Muscle of back (tissue), 13 donors: ENCODE data around the gene HDGF. TPM values are rescaled to one million over a fixed set of nuclear protein-coding genes. Genes with fewer than 3 reads are reported as not detected.

Experiments
- DNase-seq, 3 donors: peaks; one replicate each; pipeline versions ENCODE4 v3.0.0 to v3.0.0-alpha.2; 2013
- long read RNA-seq, 9 donors: transcript quantifications; one replicate each; lab custom pipeline, GENCODE V29; 2026
- polyA plus RNA-seq, 10 donors: library from polyadenylated mRNA; unstranded; fragments of 120-200 nt; gene quantifications; one replicate each; pipeline ENCODE4 v1.2.1, GENCODE V29; 2013; ENCODE audit not compliant: insufficient read length in 10 of 10

Gene HDGF
- 100 to 1,000 TPM; 117 to 171 (median 142) TPM for polyA plus RNA-seq
- long read RNA-seq, donor 1, transcript HDGF-201 (6 exons, 2,380 nt): major isoform, 18 of 33 reads
- long read RNA-seq, donor 1, partial matches to known transcripts: 11 of 33 reads
- long read RNA-seq, donor 1, other reads (novel, unspliced or antisense): 0 of 33 reads
- long read RNA-seq, donor 2, transcript HDGF-201 (6 exons, 2,380 nt): major isoform, 9 of 17 reads
- long read RNA-seq, donor 2, partial matches to known transcripts: 7 of 17 reads
- long read RNA-seq, donor 2, other reads (novel, unspliced or antisense): 0 of 17 reads
- long read RNA-seq, donor 3: 0 reads
- long read RNA-seq, donor 4, transcript HDGF-201 (6 exons, 2,380 nt): major isoform, 15 of 21 reads
- long read RNA-seq, donor 4, partial matches to known transcripts: 6 of 21 reads
- long read RNA-seq, donor 4, other reads (novel, unspliced or antisense): 0 of 21 reads
- long read RNA-seq, donor 5, transcript HDGF-201 (6 exons, 2,380 nt): major isoform, 7 of 42 reads
- long read RNA-seq, donor 5, partial matches to known transcripts: 33 of 42 reads
- long read RNA-seq, donor 5, other reads (novel, unspliced or antisense): 0 of 42 reads
- long read RNA-seq, donor 6, transcript HDGF-201 (6 exons, 2,380 nt): major isoform, 18 of 52 reads
- long read RNA-seq, donor 6, partial matches to known transcripts: 33 of 52 reads
- long read RNA-seq, donor 6, other reads (novel, unspliced or antisense): 0 of 52 reads
- long read RNA-seq, donor 7, transcript HDGF-201 (6 exons, 2,380 nt): major isoform, 18 of 74 reads
- long read RNA-seq, donor 7, partial matches to known transcripts: 54 of 74 reads
- long read RNA-seq, donor 7, other reads (novel, unspliced or antisense): 0 of 74 reads
- long read RNA-seq, donor 8, transcript HDGF-201 (6 exons, 2,380 nt): major isoform, 9 of 16 reads
- long read RNA-seq, donor 8, partial matches to known transcripts: 6 of 16 reads
- long read RNA-seq, donor 8, other reads (novel, unspliced or antisense): 0 of 16 reads
- long read RNA-seq, donor 9: 0 reads

- DNase-seq: no peak
Measured at GRCh38 chr1:156751451-156751756, at the start of gene HDGF. Gene HDGF, minus strand, starts transcription at chr1:156751675. Its CDS starts 246 bp downstream, at chr1:156751429.

DNA sequence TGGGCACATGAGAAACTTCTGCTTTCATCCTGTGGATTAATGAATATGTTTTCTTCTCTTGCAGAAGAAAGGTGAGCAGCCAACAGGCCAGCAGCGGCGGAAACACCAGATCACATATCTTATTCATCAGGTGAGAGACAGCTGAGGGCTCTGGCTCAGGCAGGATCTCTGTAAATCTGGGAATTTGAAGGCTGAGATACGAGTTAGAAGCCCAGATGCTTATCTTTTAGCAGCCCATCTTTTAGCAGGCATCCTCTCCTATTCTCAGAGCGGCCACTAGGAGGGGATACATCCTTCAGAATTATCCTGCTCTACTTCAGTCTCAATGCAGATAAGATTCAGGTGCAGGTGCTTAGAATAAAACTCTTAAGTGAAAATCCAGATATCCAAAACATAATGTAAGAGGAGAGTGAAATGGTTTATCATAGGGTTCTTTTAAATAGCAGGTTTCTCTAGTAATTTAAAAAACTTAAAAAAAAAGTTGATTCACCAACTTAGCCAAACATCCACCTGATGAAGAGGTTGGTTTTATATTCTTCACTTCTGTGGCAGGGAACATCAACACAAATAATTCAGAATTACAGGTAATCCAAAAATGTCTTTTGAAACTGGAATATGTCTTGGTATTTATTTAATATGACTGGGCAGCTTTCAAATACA, 45.9 kb upstream of the HDGF start:
- DNase-seq: peak in 1 of 3 donors; percentile 70

DNA sequence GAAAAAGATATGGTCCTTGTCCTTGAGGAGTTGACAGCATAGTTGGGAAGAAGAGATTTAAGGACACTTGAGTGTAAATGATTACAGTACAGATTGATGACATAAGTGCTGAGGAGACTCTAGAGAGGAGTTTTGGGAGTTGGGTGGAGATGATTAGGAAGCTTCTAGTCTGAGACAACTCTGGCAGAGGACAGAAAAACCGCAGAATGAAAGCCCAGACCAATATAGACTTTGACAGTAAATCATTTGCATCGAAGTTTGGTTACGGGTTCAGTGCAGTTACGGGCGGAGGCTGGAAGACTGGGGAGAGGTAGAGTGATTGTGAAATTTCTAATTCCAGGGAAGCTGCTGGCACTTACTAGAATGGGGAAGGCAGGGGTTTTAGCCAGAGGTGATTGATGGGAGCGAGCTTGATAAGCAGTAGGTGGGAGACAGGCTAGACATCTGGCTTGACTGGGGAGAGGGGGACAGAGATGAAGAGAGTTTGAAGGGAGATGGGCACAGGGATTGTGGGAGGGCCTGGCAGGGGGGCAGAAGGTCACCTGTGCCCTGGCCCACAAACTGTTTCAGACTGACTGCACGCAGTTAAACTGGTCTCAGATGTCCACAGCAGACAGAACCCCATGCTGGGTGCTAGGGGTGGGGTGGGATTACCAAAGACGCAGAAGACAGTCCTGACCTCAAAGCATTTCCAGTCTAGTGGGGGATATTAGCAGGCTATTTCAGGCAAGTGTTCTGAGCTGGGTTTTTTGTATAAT, 45.0 kb upstream of the HDGF start:
- DNase-seq: no peak

- DNase-seq: no peak
Measured at GRCh38 chr1:156795787-156796186, 44.3 kb upstream of the HDGF start.

DNA sequence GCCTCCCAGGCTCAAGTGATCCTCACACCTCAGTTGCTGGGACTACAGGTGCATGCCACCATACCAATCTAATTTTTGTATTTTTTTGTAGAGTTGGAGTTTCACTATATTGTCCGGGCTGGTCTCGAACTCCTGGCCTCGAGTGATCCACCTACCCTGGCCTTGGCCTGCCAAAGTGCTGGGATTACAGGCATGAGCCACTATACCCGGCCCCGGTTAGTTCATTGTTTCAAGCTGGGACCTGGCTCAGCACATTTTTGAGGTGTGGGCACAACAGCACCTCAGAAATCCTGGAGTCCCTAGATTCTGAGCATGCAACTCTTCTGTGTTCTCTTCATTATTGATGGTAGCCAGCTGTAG, 43.9 kb upstream of the HDGF start:
- no peak for DNase-seq

DNA sequence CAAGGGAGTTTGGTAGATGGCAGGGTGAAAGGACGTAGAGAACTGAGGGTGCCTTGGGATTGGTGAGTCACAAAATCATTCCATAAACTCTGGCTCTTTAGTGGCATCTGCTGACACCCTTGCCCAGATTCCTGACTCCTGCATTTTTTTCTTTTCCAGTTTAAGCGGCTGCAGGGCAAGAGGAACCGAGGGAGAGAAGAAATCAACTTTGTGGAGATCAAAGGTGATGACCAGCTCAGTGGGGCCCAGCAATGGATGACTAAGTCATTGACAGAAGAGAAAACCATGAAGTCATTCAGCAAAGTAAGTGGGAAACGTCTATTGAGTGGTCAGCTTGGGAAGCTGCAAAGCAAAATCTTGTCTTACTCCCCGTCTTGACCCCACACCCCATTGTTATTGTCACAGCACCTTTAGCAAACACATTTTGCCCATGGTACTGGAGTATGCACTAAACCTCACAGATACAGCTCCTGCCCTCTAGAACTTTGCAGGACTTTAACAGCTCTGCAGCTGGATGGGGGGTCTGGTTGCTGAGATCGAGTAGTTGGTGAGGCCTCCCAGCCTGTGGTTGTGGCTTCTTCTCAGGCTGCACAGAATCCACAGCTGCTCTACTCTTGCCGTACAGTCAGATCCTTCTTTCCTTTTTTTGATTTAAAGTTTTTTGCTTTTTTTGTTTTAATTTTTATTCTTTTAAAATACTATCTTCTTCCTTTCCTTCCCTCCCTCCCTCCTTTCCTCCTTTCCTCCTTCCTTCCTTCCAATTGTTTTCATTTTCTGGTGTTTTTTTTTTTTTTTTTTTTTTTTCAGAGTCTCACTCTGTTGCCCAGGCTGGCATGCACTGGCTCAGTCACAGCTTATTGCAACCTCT, 43.3 kb upstream of the HDGF start:
- DNase-seq: no peak

DNA sequence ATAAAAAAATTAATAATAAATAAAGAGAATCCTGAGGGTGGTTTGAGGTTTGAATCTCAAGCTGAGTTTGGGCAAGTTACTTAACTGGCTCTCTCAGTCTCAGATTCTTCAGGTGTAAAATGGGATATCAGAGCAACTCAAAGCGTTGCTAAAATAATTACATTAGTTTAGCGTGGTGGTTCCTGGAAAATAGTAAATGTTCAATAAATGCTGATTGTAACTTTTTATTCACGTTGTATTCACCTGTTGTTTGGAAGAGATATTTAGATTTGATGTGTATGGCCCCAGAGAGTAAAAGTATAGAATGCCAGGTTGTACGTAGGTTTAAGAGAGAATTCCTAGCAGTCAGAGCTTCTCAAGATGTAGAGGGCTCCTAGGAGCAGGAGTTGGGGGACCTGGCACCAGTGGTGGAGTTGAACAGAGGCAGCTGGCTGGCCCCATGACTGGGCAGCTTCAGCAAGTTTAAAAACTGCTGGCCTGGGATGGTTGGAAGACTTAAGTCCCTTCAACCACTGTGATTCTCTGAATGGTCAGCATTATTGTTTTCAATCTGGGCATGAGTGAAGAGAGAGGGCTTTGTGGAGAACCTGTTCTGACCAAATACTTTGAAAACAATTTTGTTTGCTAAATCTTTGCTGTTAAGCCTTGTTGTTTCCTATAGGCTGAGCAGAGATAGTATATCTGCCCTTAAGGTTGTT, 38.3 kb upstream of the HDGF start:
- no peak for DNase-seq

- no peak for DNase-seq
Measured at GRCh38 chr1:156788136-156788535, 36.7 kb upstream of the HDGF start.

DNA sequence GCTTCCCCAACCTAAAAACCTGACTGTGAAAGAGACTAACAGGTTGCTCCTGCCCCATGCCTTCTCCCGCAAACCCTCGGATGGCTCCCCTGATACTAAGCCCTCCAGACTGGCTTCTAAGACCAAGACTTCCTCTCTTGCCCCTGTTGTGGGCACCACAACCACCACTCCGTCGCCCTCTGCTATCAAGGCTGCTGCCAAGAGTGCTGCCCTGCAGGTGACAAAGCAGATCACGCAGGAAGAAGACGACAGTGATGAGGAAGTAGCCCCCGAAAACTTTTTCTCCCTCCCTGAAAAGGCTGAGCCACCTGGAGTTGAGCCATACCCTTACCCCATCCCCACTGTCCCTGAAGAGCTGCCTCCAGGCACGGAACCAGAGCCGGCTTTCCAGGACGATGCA, 35.2 kb upstream of the HDGF start:
- DNase-seq: no peak

- no peak for DNase-seq
Measured at GRCh38 chr1:156785458-156785857, 34.0 kb upstream of the HDGF start.

GRCh38 chr1:156781585-156782186, 30.2 kb upstream of the HDGF start:
- DNase-seq: no peak

DNA sequence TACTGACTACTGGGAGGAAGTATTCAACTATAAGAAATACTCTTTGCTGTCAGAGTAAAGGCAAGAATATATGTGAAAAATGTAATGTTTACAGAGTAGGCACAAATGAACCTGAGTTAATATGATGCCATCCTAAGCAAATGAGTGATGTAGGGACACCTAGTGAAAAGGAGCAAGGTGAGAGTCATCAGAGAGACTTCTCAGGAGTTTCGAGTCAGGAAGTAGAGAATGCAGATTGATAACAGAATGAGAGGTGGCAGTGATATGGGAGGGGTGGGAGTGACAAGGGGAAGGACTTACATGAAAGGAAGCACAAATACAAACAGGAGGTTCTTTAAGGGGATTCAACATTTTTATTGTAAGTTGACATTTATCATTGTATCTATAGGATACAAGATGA, 26.1 kb upstream of the HDGF start:
- no peak for DNase-seq

DNA sequence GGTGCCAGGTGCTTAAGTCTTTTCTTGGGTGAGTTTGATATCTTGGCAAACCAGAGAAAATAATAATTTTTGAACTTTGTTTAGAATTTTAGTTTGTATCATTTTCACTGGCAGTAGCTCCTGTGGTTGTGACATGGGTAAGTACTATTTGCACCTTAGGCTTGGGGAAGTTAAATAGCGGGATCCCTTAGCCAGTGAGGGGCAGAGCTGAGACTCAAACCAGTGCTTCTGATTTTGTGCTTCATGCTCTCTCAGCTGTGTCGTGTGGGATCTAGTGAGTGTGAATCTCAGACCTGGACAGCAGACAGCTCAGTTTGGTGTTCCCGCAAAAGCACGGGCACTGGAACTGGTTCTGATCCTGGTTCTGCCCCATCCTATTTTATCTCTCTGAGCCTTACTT, 25.5 kb upstream of the HDGF start:
- DNase-seq: no peak

GRCh38 chr1:156775799-156776198, 24.3 kb upstream of the HDGF start:
- DNase-seq: no peak

DNA sequence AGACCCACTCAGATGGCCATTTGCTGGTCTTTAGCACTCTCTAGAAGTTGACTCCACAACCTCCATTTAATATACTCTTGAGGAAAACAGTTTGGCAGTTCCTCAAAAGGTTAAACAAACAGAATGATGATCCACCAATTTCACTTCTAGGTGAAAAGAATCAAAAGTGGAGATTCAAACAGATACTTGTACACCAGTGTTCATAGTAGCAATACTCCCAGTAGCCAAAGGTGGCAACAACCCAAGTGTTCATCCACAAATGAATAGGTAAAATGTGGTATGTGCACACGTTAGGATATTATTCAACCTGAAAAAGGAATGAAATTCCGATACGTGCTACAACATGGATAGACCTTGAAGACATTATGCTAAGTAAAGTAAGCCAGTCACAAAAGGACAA, 22.1 kb upstream of the HDGF start:
- no peak for DNase-seq

GRCh38 chr1:156772728-156773497, 21.4 kb upstream of the HDGF start:
- DNase-seq: peak in 1 of 3 donors; percentile 46

DNA sequence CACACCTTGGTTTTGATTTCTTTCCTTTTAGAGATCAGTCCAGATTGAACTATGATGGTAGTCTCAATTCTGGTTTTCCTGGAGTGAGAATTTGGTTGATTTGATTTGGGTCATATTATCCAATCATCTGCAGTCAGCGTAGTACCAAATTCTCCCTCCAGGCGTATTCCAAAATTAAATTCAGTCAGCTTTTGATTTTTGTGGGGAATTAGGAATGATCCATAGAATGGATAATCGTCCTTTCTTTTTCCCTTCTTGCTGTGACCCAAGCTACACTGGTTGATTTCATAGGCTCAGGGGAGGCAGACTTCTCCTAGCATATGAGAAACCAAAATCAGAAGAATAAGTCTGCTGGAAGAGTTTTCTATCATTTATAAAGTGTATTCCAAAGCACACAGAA, 20.7 kb upstream of the HDGF start:
- no peak for DNase-seq

DNA sequence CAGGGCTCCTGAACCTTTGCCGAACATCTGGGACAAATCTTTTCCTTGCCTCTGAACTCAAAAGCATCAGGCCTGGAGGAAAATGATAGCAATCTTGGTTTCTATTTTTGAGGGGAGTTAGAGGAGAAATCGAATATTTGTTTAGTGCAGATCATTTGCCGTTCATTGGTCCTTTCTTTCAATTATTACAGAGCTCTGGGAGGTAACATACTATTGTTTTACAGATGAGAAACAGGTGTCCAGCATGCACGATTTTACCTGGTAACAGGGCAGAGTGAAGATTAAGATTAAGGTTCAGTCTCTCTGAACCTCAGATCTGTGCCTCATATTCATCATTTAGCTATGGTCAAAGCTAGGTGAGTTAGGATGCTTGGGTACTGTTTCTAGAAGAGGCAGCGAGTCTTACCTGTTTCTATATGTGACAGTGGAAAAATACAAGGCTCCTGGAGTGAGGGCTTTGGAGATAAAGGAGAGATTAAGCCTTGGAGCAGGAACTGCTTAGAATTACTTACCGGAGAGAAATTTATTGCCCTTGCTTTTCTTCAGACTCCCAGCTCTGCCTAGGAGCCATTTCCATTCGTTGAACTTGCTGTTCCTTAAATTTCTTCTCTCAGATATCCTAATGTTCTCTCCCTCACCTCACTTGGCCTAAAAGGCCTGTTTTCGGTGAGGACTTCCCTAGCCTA, 17.3 kb upstream of the HDGF start:
- DNase-seq: no peak
